Common myeloid progenitor, CD34-positive (primary cell): ENCODE results near the gene CRADD.
"Not testable (repeated sequence)": the region's sequence is repeated elsewhere in the genome, so short reads cannot be mapped to it uniquely, and the experiment has no call there.

Experiments
- CTCF ChIA-PET: fragments of 350-600 bp; sonication (Branson Sonifier 250); formaldehyde crosslinking; loops from one replicate; lab custom pipeline; 2021; ENCODE audit warnings: antibody characterized with exemption; lab: Charles Lee
- POLR2A ChIA-PET: fragments of 350-600 bp; sonication (Branson Sonifier 250); formaldehyde crosslinking; loops from one replicate; lab custom pipeline; 2021; ENCODE audit warnings: antibody characterized with exemption; lab: Charles Lee
- DNase-seq, 3 donors: peaks; one replicate each; pipeline versions ENCODE4 v3.0.0 to v3.0.0-alpha.2; 2013
- H3K27ac ChIP-seq, 2 experiments: 1 replicate in 1 of 2; 2 replicates in 1 of 2; pipeline ENCODE4 v1.7.0; 2013; ENCODE audit warnings: inconsistent platforms in 2 of 2, low read length in 2 of 2, mild to moderate bottlenecking in 2 of 2, low read depth in 1 of 2, moderate library complexity in 1 of 2; ENCODE audit not compliant: severe bottlenecking in 2 of 2, insufficient read depth in 1 of 2, poor library complexity in 1 of 2
- H3K27me3 ChIP-seq, 5 experiments: replicated peaks in 2 of 5; 1 replicate in 3 of 5; 2 replicates in 2 of 5; pipeline versions ENCODE4 v1.6.1 to v1.7.0; 2013; ENCODE audit warnings: low read length in 4 of 5, mild to moderate bottlenecking in 2 of 5, moderate library complexity in 2 of 5, inconsistent platforms in 1 of 5; ENCODE audit not compliant: insufficient read depth in 5 of 5, control insufficient read depth in 4 of 5
- H3K36me3 ChIP-seq, 4 experiments: 1 replicate in 2 of 4; 2 replicates in 2 of 4; pipeline versions ENCODE4 v1.6.1 to v1.7.0; 2013; ENCODE audit warnings: low read length in 3 of 4, control low read depth in 1 of 4, mild to moderate bottlenecking in 1 of 4; ENCODE audit not compliant: control insufficient read depth in 4 of 4, insufficient read depth in 4 of 4
- H3K4me1 ChIP-seq, 4 experiments: 1 replicate in 3 of 4; 2 replicates in 1 of 4; pipeline versions ENCODE4 v1.6.1 to v1.7.1; 2013; ENCODE audit warnings: low read length in 3 of 4, mild to moderate bottlenecking in 3 of 4, control low read depth in 1 of 4, inconsistent platforms in 1 of 4, moderate library complexity in 1 of 4; ENCODE audit not compliant: control insufficient read depth in 4 of 4, insufficient read depth in 4 of 4; ENCODE audit errors: control extremely low read depth in 1 of 4
- H3K4me3 ChIP-seq, 7 experiments: 1 replicate in 4 of 7; 2 replicates in 3 of 7; pipeline versions ENCODE4 v1.5.1 to v1.7.0; 2013; ENCODE audit warnings: mild to moderate bottlenecking in 7 of 7, low read length in 6 of 7, moderate library complexity in 6 of 7, inconsistent platforms in 2 of 7, low read depth in 2 of 7, control low read depth in 1 of 7; ENCODE audit not compliant: insufficient read depth in 4 of 7, control insufficient read depth in 1 of 7; ENCODE audit errors: extremely low read depth in 1 of 7
- H3K9me3 ChIP-seq, 5 experiments: 1 replicate in 4 of 5; 2 replicates in 1 of 5; pipeline versions ENCODE4 v1.6.1 to v1.7.1; 2013; ENCODE audit warnings: low read length in 4 of 5, mild to moderate bottlenecking in 2 of 5, inconsistent platforms in 1 of 5, low read depth in 1 of 5, moderate library complexity in 1 of 5; ENCODE audit not compliant: control insufficient read depth in 4 of 5, insufficient read depth in 2 of 5; ENCODE audit errors: control extremely low read depth in 1 of 5
- WGBS: methylation state at CpG from one replicate; pipeline ENCODE4 v1.1.5; 2013; ENCODE audit not compliant: insufficient coverage; 5-methylcytosine and 5-hydroxymethylcytosine counted together

CRADD gene

GRCh38 chr12:93773122-93773871 lies 96.1 kb downstream of the CRADD start:
- Histone ChIP-seq H3K4me3 (no peak overlapping the region), H3K27ac (no peak overlapping the region), H3K36me3 (no peaks in the 10 kb centered on the region), H3K27me3 (no peaks in the 10 kb centered on the region), H3K4me1 (peaks cover 12 to 42% (median 25%) of the 10 kb centered on the region in 4 experiments), H3K9me3 (no peaks in the 10 kb centered on the region)
- 90% methylated on average over 2 of the region's 5 CpGs for WGBS
- peak in 2 of 3 donors; percentile 73 to 84 for DNase-seq
- CTCF ChIA-PET: interaction anchor here (1.1 to 2.9 kb wide), 4 partner anchors 11 to 328 kb away, joined by 4 to 13 read pairs (median 6); no protein-coding TSS in a partner anchor
- POLR2A ChIA-PET: no interaction called here

GRCh38 chr12:93776581-93777018 lies 99.4 kb downstream of the CRADD start:
- Histone ChIP-seq H3K36me3 (no peaks in the 10 kb centered on the region), H3K27ac (no peak overlapping the region), H3K4me3 (no peak overlapping the region), H3K9me3 (no peaks in the 10 kb centered on the region), H3K4me1 (peaks cover 16 to 33% (median 20%) of the 10 kb centered on the region in 4 experiments), H3K27me3 (no peaks in the 10 kb centered on the region)
- WGBS: no CpG with 5 or more reads among the region's 2 CpGs
- CTCF ChIA-PET: interaction anchor here (2.2 kb wide), 1 partner anchor 10 kb away, joined by 7 read pairs; no protein-coding TSS in a partner anchor
- POLR2A ChIA-PET: no interaction called here
- DNase-seq: no peak

GRCh38 chr12:93777254-93777653 lies 100.1 kb downstream of the CRADD start:
- no peak for DNase-seq
- WGBS: 34% methylated on average over 3 of the region's 3 CpGs
- peaks cover 13 to 30% (median 19%) of the 10 kb centered on the region in 4 experiments for H3K4me1 ChIP-seq

GRCh38 chr12:93778306-93778705 lies 101.1 kb downstream of the CRADD start:
- H3K27me3 ChIP-seq: no peaks in the 10 kb centered on the region
- peak overlapping the region in 1 of 7 experiments; percentile 20 for H3K4me3 ChIP-seq
- ChIA-PET CTCF (interaction anchor here (1.0 to 2.3 kb wide), 4 partner anchors 11 to 154 kb away, joined by 3 to 7 read pairs (median 6); no protein-coding TSS in a partner anchor), POLR2A (no interaction called here)
- no peak overlapping the region for H3K27ac ChIP-seq
- no CpG with 5 or more reads among the region's 5 CpGs for WGBS
- peak in 2 of 3 donors; percentile 40 to 48 for DNase-seq
- H3K36me3 ChIP-seq: no peaks in the 10 kb centered on the region
- H3K9me3 ChIP-seq: no peaks in the 10 kb centered on the region
- H3K4me1 ChIP-seq: peaks cover 13 to 23% (median 15%) of the 10 kb centered on the region in 4 experiments

More at GRCh38 chr12:93777254-93777653, 100.1 kb downstream of the CRADD start:
- no peaks in the 10 kb centered on the region for H3K36me3 ChIP-seq
- no peak overlapping the region for H3K4me3 ChIP-seq
- no peaks in the 10 kb centered on the region for H3K9me3 ChIP-seq
- ChIA-PET CTCF (interaction anchor here (1.0 to 2.3 kb wide), 4 partner anchors 10 to 153 kb away, joined by 3 to 7 read pairs (median 6); no protein-coding TSS in a partner anchor), POLR2A (no interaction called here)
- H3K27me3 ChIP-seq: no peaks in the 10 kb centered on the region
- H3K27ac ChIP-seq: no peak overlapping the region

GRCh38 chr12:93778766-93779165 lies 101.6 kb downstream of the CRADD start:
- no peak for DNase-seq
- Histone ChIP-seq H3K36me3 (no peaks in the 10 kb centered on the region), H3K4me1 (peaks cover 14 to 22% (median 17%) of the 10 kb centered on the region in 4 experiments), H3K27ac (no peak overlapping the region), H3K9me3 (no peaks in the 10 kb centered on the region), H3K4me3 (peak overlapping the region in 1 of 7 experiments; percentile 20), H3K27me3 (no peaks in the 10 kb centered on the region)
- CTCF ChIA-PET: interaction anchor here (1.7 to 2.3 kb wide), 3 partner anchors 12 to 155 kb away, joined by 4 to 7 read pairs (median 7); no protein-coding TSS in a partner anchor
- WGBS: 100% methylated on average over 1 of the region's 3 CpGs
- POLR2A ChIA-PET: no interaction called here

- Histone ChIP-seq H3K36me3 (no peaks in the 10 kb centered on the region), H3K9me3 (no peaks in the 10 kb centered on the region), H3K27ac (no peak overlapping the region), H3K27me3 (no peaks in the 10 kb centered on the region), H3K4me1 (peaks cover 19 to 36% (median 28%) of the 10 kb centered on the region in 4 experiments), H3K4me3 (no peak overlapping the region)
- CTCF ChIA-PET: no interaction called here
- POLR2A ChIA-PET: no interaction called here
- no peak for DNase-seq
- 98% methylated on average over 5 of the region's 8 CpGs for WGBS
Measured at GRCh38 chr12:93780101-93780641, 103.0 kb downstream of the CRADD start.

- peaks cover 19 to 42% (median 30%) of the 10 kb centered on the region in 4 experiments for H3K4me1 ChIP-seq
- H3K9me3 ChIP-seq, H3K4me3 ChIP-seq, H3K27me3 ChIP-seq, H3K36me3 ChIP-seq, DNase-seq, POLR2A ChIA-PET, CTCF ChIA-PET, H3K27ac ChIP-seq: not testable (repeated sequence)
- 97% methylated on average over 3 of the region's 4 CpGs for WGBS
Measured at GRCh38 chr12:93780886-93781285, 103.7 kb downstream of the CRADD start.
